Skeletal muscle tissue (tissue), 4 donors: ENCODE measurements around the gene IGSF23. TPM values are rescaled to one million over a fixed set of nuclear protein-coding genes. Genes with fewer than 3 reads are reported as not detected.
"Not testable (repeated sequence)": the region's sequence is repeated elsewhere in the genome, so short reads cannot be mapped to it uniquely, and the experiment has no call there.

Experiments used
- H3K27ac ChIP-seq: one replicate; pipeline ENCODE4 v1.7.0; 2013; ENCODE audit warnings: mild to moderate bottlenecking, low read depth, low read length, inconsistent platforms
- H3K27me3 ChIP-seq, 3 donors: one replicate each; pipeline ENCODE4 v1.7.0; 2013; ENCODE audit warnings: low read length in 3 of 3; ENCODE audit not compliant: control insufficient read depth in 3 of 3, insufficient read depth in 3 of 3
- H3K36me3 ChIP-seq, 3 donors: one replicate each; pipeline ENCODE4 v1.7.0; 2013; ENCODE audit warnings: low read length in 3 of 3; ENCODE audit not compliant: control insufficient read depth in 3 of 3, insufficient read depth in 3 of 3
- H3K4me1 ChIP-seq, 3 donors: one replicate each; pipeline ENCODE4 v1.7.0; 2013; ENCODE audit warnings: low read length in 3 of 3, mild to moderate bottlenecking in 3 of 3; ENCODE audit not compliant: control insufficient read depth in 3 of 3, insufficient read depth in 3 of 3
- H3K4me3 ChIP-seq, 3 donors: one replicate each; pipeline ENCODE4 v1.7.0; 2013; ENCODE audit warnings: low read length in 3 of 3
- H3K9ac ChIP-seq, 3 donors: one replicate each; pipeline ENCODE4 v1.7.0; 2013; ENCODE audit warnings: low read length in 3 of 3, mild to moderate bottlenecking in 3 of 3, moderate library complexity in 2 of 3, low read depth in 1 of 3
- H3K9me3 ChIP-seq, 3 donors: one replicate each; pipeline ENCODE4 v1.7.0; 2013; ENCODE audit warnings: low read length in 3 of 3; ENCODE audit not compliant: control insufficient read depth in 3 of 3
- total RNA-seq: library from RNA; depleted of rRNA; stranded (reverse); fragments of >200 nt; gene quantifications from one replicate; pipeline ENCODE4 v1.2.3, GENCODE V29; 2014
- donor health status: Osteomylitis.

The IGSF23 gene
- total RNA-seq, 1 donor from 2014 or later = not detected

GRCh38 chr19:44609219-44609618, 4.1 kb upstream of the IGSF23 start:
- Histone ChIP-seq H3K36me3 (no peaks in the 10 kb centered on the region), H3K4me3 (no peak overlapping the region), H3K4me1 (peaks cover 0 to 3% (median 0%) of the 10 kb centered on the region in 3 donors), H3K9ac (no peak overlapping the region), H3K9me3 (no peaks in the 10 kb centered on the region), H3K27me3 (peaks cover 0 to 2% (median 0%) of the 10 kb centered on the region in 3 donors), H3K27ac (no peak overlapping the region)

DNA sequence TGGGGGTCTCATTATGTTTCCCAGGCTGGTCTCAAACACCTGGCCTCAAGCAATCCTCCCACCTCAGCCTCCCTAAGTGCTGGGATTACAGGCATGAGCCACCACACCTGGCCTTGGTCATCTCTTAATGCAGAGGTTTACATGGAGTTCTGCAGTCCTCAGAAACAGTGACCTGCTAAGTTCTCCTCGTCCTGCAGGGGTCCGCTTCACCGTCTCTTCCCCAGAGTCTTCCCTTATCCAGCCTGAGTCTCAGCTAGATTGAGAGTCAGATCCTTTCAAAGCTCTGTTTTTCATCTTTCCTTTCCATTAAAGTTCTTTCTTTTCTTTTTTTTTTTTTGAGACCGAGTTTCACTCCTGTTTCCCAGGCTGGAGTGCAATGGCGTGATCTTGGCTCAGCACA, 2.9 kb upstream of the IGSF23 start:
- H3K27me3 ChIP-seq, H3K4me1 ChIP-seq, H3K9me3 ChIP-seq, H3K36me3 ChIP-seq, H3K27ac ChIP-seq, H3K4me3 ChIP-seq, H3K9ac ChIP-seq: not testable (repeated sequence)

DNA sequence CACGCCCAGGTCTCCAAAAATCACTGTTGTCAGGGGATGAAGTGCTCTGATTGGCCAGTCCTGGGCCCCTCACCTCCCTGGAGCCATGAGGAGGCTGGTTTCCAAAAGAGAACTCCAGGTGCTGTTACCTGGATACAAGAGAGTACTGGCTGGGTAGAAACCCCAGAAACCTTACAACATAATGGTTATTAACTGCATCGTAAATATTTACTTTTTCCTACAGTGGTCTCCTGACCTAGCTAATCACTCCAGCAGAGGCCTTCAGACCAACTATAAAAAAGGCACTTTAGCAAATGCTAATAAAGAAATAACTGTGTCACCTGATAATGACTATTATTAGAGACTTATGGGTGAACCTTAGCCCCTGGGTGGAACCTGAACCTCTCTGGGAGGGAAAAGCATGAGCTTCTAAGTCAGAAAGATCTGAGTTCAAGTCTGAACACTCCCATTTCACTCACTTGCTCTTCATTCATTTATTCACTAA, 1.5 kb upstream of the IGSF23 start:
- Histone ChIP-seq H3K4me3 (no peak overlapping the region), H3K27ac (no peak overlapping the region), H3K9ac (no peak overlapping the region), H3K36me3 (no peaks in the 10 kb centered on the region), H3K4me1 (no peaks in the 10 kb centered on the region), H3K9me3 (no peaks in the 10 kb centered on the region), H3K27me3 (peaks cover 0 to 2% (median 0%) of the 10 kb centered on the region in 3 donors)

DNA sequence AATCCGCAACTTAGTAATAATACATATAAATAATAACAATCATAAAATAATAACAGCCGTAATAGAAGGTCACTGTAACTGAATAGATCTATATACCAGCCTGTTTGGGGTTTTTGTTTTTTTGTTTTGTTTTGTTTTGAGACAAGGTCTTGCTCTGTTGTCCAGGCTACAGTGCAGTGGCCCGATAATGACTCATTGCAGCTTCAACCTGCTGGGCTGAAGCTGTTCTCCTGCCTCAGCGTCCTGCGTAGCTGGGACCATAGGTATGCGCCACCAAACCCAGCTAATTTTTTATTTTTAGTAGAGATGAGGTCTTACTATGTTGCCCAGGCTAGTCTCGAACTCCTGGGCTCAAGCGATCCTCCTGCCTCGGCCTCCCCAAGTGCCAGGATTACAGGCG, 950 bp downstream of the IGSF23 start:
- Histone ChIP-seq H3K27ac (no peak overlapping the region), H3K4me3 (no peak overlapping the region), H3K9me3 (no peaks in the 10 kb centered on the region), H3K9ac (no peak overlapping the region), H3K4me1 (no peaks in the 10 kb centered on the region), H3K36me3 (no peaks in the 10 kb centered on the region), H3K27me3 (peaks cover 0 to 2% (median 0%) of the 10 kb centered on the region in 3 donors)

DNA sequence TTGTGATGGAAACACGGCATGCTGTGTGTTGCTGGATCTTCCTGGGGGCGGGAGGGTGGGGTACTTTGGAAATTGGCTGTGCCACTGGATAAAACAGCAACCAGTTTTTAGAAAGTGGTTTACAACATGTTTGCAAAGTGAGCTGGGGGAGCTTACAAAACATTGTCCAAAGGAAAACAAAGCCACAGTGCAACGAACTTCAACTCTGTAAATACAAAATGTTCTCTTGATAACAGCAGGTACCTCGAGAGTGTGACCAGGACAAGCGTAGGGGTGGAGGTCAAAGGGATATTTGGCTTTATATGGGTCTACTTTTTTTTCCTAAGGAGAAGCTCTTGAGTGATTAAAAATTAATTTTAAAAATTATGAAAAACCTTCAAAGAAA, 2.5 kb downstream of the IGSF23 start:
- no peaks in the 10 kb centered on the region for H3K9me3 ChIP-seq
- no peaks in the 10 kb centered on the region for H3K4me1 ChIP-seq
- no peak overlapping the region for H3K9ac ChIP-seq
- no peaks in the 10 kb centered on the region for H3K36me3 ChIP-seq
- no peak overlapping the region for H3K27ac ChIP-seq
- peaks cover 0 to 2% (median 0%) of the 10 kb centered on the region in 3 donors for H3K27me3 ChIP-seq
- H3K4me3 ChIP-seq = no peak overlapping the region

GRCh38 chr19:44617110-44617880, 3.9 kb downstream of the IGSF23 start:
- Histone ChIP-seq H3K27me3 (peaks cover 0 to 2% (median 0%) of the 10 kb centered on the region in 3 donors), H3K9ac (no peak overlapping the region), H3K4me1 (no peaks in the 10 kb centered on the region), H3K9me3 (no peaks in the 10 kb centered on the region), H3K27ac (no peak overlapping the region), H3K4me3 (no peak overlapping the region), H3K36me3 (no peaks in the 10 kb centered on the region)

GRCh38 chr19:44618640-44619357, 5.4 kb downstream of the IGSF23 start:
- no peaks in the 10 kb centered on the region for H3K9me3 ChIP-seq
- H3K27me3 ChIP-seq = peaks cover 0 to 3% (median 0%) of the 10 kb centered on the region in 3 donors
- no peak overlapping the region for H3K27ac ChIP-seq
- H3K4me1 ChIP-seq = no peaks in the 10 kb centered on the region
- no peak overlapping the region for H3K4me3 ChIP-seq
- H3K36me3 ChIP-seq = no peaks in the 10 kb centered on the region
- no peak overlapping the region for H3K9ac ChIP-seq

- peaks cover 0 to 3% (median 0%) of the 10 kb centered on the region in 3 donors for H3K27me3 ChIP-seq
- no peak overlapping the region for H3K27ac ChIP-seq
These were observed 7.3 kb downstream of the IGSF23 start for GRCh38 chr19:44620667-44621066.

DNA sequence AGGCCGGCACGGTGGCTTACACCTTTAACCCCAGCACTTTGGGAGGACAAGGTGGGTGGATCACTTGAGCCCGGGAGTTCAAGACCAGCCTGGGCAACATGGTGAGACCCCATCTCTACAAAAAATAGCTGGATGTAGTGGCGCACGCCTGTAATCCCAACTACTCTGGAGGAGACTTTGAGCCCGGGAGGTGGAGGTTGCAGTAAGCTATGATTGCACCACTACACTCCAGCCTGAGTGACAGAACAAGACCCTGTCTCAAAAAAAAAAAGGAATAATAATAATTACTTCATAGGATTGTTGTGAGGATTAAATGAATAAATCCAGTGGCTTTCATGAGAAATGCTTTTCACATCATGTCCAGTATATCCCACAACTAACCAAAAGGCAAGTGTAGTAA, 8.0 kb downstream of the IGSF23 start:
- Histone ChIP-seq H3K27me3 (peaks cover 0 to 3% (median 0%) of the 10 kb centered on the region in 3 donors), H3K4me3 (no peak overlapping the region), H3K27ac (no peak overlapping the region), H3K4me1 (peaks cover 3 to 11% (median 5%) of the 10 kb centered on the region in 3 donors), H3K9ac (no peak overlapping the region), H3K36me3 (no peaks in the 10 kb centered on the region), H3K9me3 (no peaks in the 10 kb centered on the region)

More at GRCh38 chr19:44620667-44621066, 7.3 kb downstream of the IGSF23 start:
- Histone ChIP-seq H3K4me1 (peaks cover 0 to 5% (median 0%) of the 10 kb centered on the region in 3 donors), H3K4me3 (no peak overlapping the region), H3K9me3 (no peaks in the 10 kb centered on the region), H3K36me3 (no peaks in the 10 kb centered on the region), H3K9ac (no peak overlapping the region)

DNA sequence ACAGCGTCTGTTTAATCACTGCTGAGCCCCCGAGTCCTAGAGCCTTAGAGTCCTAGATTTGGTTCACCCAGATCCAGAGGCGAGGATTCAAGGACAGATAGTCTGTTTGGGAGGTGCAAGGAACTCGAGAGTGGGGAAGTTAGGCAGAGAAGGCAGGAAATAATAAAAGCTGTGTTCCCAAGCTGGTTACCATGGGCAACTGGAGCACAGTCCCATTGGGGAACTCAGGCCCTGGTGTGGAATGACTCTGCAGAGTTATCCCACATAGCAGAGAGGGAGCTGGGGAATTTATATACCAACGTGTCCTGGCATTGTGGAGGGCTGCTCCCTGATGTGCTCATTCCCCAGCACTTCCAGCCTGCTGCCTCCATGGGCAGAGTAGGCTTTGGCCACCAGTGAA, 9.7 kb downstream of the IGSF23 start:
- peaks cover 3 to 17% (median 5%) of the 10 kb centered on the region in 3 donors for H3K4me1 ChIP-seq
- H3K4me3 ChIP-seq = no peak overlapping the region
- H3K9ac ChIP-seq = no peak overlapping the region
- no peaks in the 10 kb centered on the region for H3K36me3 ChIP-seq
- peaks cover 0 to 3% (median 0%) of the 10 kb centered on the region in 3 donors for H3K27me3 ChIP-seq
- no peak overlapping the region for H3K27ac ChIP-seq
- H3K9me3 ChIP-seq = no peaks in the 10 kb centered on the region
